H9 (cell line): Measurements from ENCODE around the gene ROBO1. TPM values are rescaled to one million over a fixed set of nuclear protein-coding genes. Genes with fewer than 3 reads are reported as not detected.

Experiments
- DNase-seq: peaks from one replicate; pipeline ENCODE4 v3.0.0-alpha.2; 2017
- H2AFZ ChIP-seq: one replicate; pipeline ENCODE4 v1.6.1; 2013; ENCODE audit warnings: mild to moderate bottlenecking, low read length, control low read depth, moderate library complexity
- H2AK5ac ChIP-seq: 2 replicates; pipeline ENCODE4 v1.6.1; 2013; ENCODE audit warnings: low read length, control low read depth, mixed read lengths; ENCODE audit not compliant: insufficient read length
- H2BK120ac ChIP-seq: one replicate; pipeline ENCODE4 v1.6.1; 2013; ENCODE audit warnings: low read depth, mild to moderate bottlenecking, low read length, control low read depth, inconsistent platforms; ENCODE audit not compliant: poor library complexity, severe bottlenecking
- H2BK12ac ChIP-seq: 2 replicates; pipeline ENCODE4 v1.6.1; 2013; ENCODE audit warnings: low read length, control low read depth, mixed read lengths, low read depth; ENCODE audit not compliant: insufficient read length
- H2BK15ac ChIP-seq: 2 replicates; pipeline ENCODE4 v1.6.1; 2013; ENCODE audit warnings: low read depth, low read length, control low read depth
- H2BK20ac ChIP-seq: one replicate; pipeline ENCODE4 v1.6.1; 2013; ENCODE audit warnings: low read depth, mild to moderate bottlenecking, low read length, control low read depth, inconsistent platforms; ENCODE audit not compliant: poor library complexity, severe bottlenecking
- H2BK5ac ChIP-seq: 2 replicates; pipeline ENCODE4 v1.6.1; 2013; ENCODE audit warnings: low read length, control low read depth, mixed read lengths; ENCODE audit not compliant: insufficient read length
- H3K14ac ChIP-seq: 2 replicates; pipeline ENCODE4 v1.6.1; 2013; ENCODE audit warnings: low read length, control low read depth; ENCODE audit not compliant: insufficient read depth
- H3K18ac ChIP-seq: 2 replicates; pipeline ENCODE4 v1.6.1; 2013; ENCODE audit warnings: low read depth, mild to moderate bottlenecking, mixed read lengths, low read length, control low read depth; ENCODE audit not compliant: insufficient read length
- H3K23ac ChIP-seq: 2 replicates; pipeline ENCODE4 v1.6.1; 2013; ENCODE audit warnings: low read length, control low read depth, mixed read lengths, low read depth; ENCODE audit not compliant: insufficient read length
- H3K23me2 ChIP-seq: 2 replicates; pipeline ENCODE4 v1.6.1; 2013; ENCODE audit warnings: low read depth, mild to moderate bottlenecking, mixed read lengths, low read length, control low read depth; ENCODE audit not compliant: insufficient read length, poor library complexity, severe bottlenecking
- H3K27ac ChIP-seq: 2 replicates; pipeline ENCODE4 v1.5.1; 2013; ENCODE audit warnings: low read length, control low read depth, mixed read lengths, low read depth; ENCODE audit not compliant: insufficient read length
- H3K27me3 ChIP-seq: 2 replicates; pipeline ENCODE4 v1.6.1; 2013; ENCODE audit warnings: low read length, control low read depth, inconsistent platforms; ENCODE audit not compliant: insufficient read depth
- H3K4ac ChIP-seq: 2 replicates; pipeline ENCODE4 v1.6.1; 2013; ENCODE audit warnings: low read depth, mild to moderate bottlenecking, control low read depth, inconsistent platforms, low read length, moderate library complexity
- H3K4me1 ChIP-seq: 2 replicates; pipeline ENCODE4 v1.6.1; 2013; ENCODE audit warnings: low read length, control low read depth, inconsistent platforms; ENCODE audit not compliant: insufficient read depth
- H3K4me2 ChIP-seq: 2 replicates; pipeline ENCODE4 v1.6.1; 2013; ENCODE audit warnings: low read length, control low read depth, mixed read lengths; ENCODE audit not compliant: insufficient read length, insufficient read depth
- H3K56ac ChIP-seq: 2 replicates; pipeline ENCODE4 v1.6.1; 2013; ENCODE audit warnings: low read depth, mild to moderate bottlenecking, mixed read lengths, low read length, control low read depth; ENCODE audit not compliant: insufficient read length
- H3K79me1 ChIP-seq: 2 replicates; pipeline ENCODE4 v1.6.1; 2013; ENCODE audit warnings: low read depth, mild to moderate bottlenecking, moderate library complexity, low read length, control low read depth, inconsistent platforms; ENCODE audit not compliant: insufficient read depth, poor library complexity, severe bottlenecking
- H3K79me2 ChIP-seq: 2 replicates; pipeline ENCODE4 v1.6.1; 2013; ENCODE audit warnings: low read length, control low read depth, inconsistent platforms; ENCODE audit not compliant: insufficient read depth
- H3K9ac ChIP-seq: 2 replicates; pipeline ENCODE4 v1.6.1; 2013; ENCODE audit warnings: low read length, control low read depth, mixed read lengths; ENCODE audit not compliant: insufficient read length; ENCODE audit errors: extremely low read depth
- H3K9me3 ChIP-seq: one replicate; pipeline ENCODE4 v1.6.1; 2013; ENCODE audit warnings: low read depth, low read length, inconsistent platforms; ENCODE audit not compliant: control insufficient read depth
- H3T11ph ChIP-seq: one replicate; pipeline ENCODE4 v1.6.1; 2013; ENCODE audit warnings: mild to moderate bottlenecking, low read length, control low read depth, inconsistent platforms
- H4K20me1 ChIP-seq: one replicate; pipeline ENCODE4 v1.6.1; 2013; ENCODE audit not compliant: control insufficient read depth, insufficient read length, insufficient read depth
- H4K5ac ChIP-seq: 2 replicates; pipeline ENCODE4 v1.6.1; 2013; ENCODE audit warnings: low read depth, mild to moderate bottlenecking, mixed read lengths, low read length, control low read depth; ENCODE audit not compliant: insufficient read length
- H4K8ac ChIP-seq: replicated peaks from 2 replicates; pipeline ENCODE4 v1.6.1; 2013; ENCODE audit warnings: low read length, control low read depth, mixed read lengths, low read depth; ENCODE audit not compliant: insufficient read length
- H4K91ac ChIP-seq: 2 replicates; pipeline ENCODE4 v1.6.1; 2013; ENCODE audit warnings: low read depth, mild to moderate bottlenecking, moderate library complexity, mixed read lengths, low read length, control low read depth; ENCODE audit not compliant: insufficient read length
- H3K27ac Mint-ChIP-seq, 3 experiments: 2 replicates in 2 of 3; 3 replicates in 1 of 3; pipeline ENCODE4 v1.8.0; 2020 to 2021; ENCODE audit warnings: mixed read lengths in 3 of 3, mild to moderate bottlenecking in 1 of 3, moderate library complexity in 1 of 3
- H3K27me3 Mint-ChIP-seq: 2 replicates; pipeline ENCODE4 v1.8.0; 2021; ENCODE audit warnings: low read depth, mild to moderate bottlenecking, moderate library complexity, mixed read lengths
- H3K36me3 Mint-ChIP-seq, 3 experiments: 2 replicates in 2 of 3; 3 replicates in 1 of 3; pipeline ENCODE4 v1.8.0; 2020 to 2021; ENCODE audit warnings: low read depth in 3 of 3, mixed read lengths in 3 of 3; ENCODE audit not compliant: insufficient read depth in 1 of 3
- H3K4me1 Mint-ChIP-seq, 2 experiments: 2 replicates each; pipeline ENCODE4 v1.8.0; 2020; ENCODE audit warnings: mixed read lengths in 2 of 2
- H3K4me3 Mint-ChIP-seq, 2 experiments: 2 replicates in 1 of 2; 3 replicates in 1 of 2; pipeline ENCODE4 v1.8.0; 2020 to 2021; ENCODE audit warnings: mild to moderate bottlenecking in 2 of 2, mixed read lengths in 2 of 2, moderate library complexity in 1 of 2
- H3K9me3 Mint-ChIP-seq, 2 experiments: 2 replicates in 1 of 2; 3 replicates in 1 of 2; pipeline ENCODE4 v1.8.0; 2020; ENCODE audit warnings: mild to moderate bottlenecking in 2 of 2, mixed read lengths in 2 of 2, moderate library complexity in 1 of 2
- CTCF ChIP-seq: fragments of 200-600 bp; sonication (generic); conservative IDR thresholded peaks from 3 replicates; pipeline ENCODE4 v1.8.0; 2021; ENCODE audit warnings: antibody characterized with exemption, mild to moderate bottlenecking
- WGBS: extraction: QIAGEN DNeasy Blood & Tissue Kit; methylation state at CpG from one replicate; pipeline ENCODE4 v1.1.7; 2013; ENCODE audit warnings: missing lambda C conversion rate, low lambda C conversion rate, mixed read lengths; ENCODE audit not compliant: insufficient read length; ENCODE audit errors: extremely low coverage; 5-methylcytosine and 5-hydroxymethylcytosine counted together
- total RNA-seq: library from RNA; stranded (reverse); gene quantifications from 2 replicates; pipeline ENCODE4 v1.2.1, GENCODE V29; 2021

Gene ROBO1
- total RNA-seq, 1 experiment from 2014 or later, result 62.7 TPM

GRCh38 chr3:79661896-79662295 is 105.9 kb downstream of the ROBO1 start:
- Histone ChIP-seq H3K79me2 (no peaks in the 10 kb centered on the region), H3K27ac (no peak overlapping the region), H3K4me1 (no peaks in the 10 kb centered on the region), H2AK5ac (no peak overlapping the region), H3K23ac (no peak overlapping the region), H3T11ph (no peak overlapping the region), H3K18ac (no peak overlapping the region), H2BK120ac (no peak overlapping the region), H2AFZ (no peak overlapping the region), H2BK12ac (no peak overlapping the region), H3K4me2 (no peak overlapping the region), H4K5ac (no peak overlapping the region), H3K79me1 (no peaks in the 10 kb centered on the region), H3K27me3 (no peaks in the 10 kb centered on the region), H2BK20ac (no peak overlapping the region), H2BK15ac (no peak overlapping the region), H2BK5ac (no peak overlapping the region), H4K8ac (no peak overlapping the region), H3K14ac (no peak overlapping the region), H4K20me1 (no peaks in the 10 kb centered on the region), H3K4ac (no peak overlapping the region), H3K56ac (no peak overlapping the region), H3K9ac (no peak overlapping the region), H3K9me3 (no peaks in the 10 kb centered on the region), H3K23me2 (no peaks in the 10 kb centered on the region), H4K91ac (no peak overlapping the region)
- WGBS, result no CpG with 5 or more reads among the region's 3 CpGs
- no peaks in the 10 kb centered on the region for H3K27me3 Mint-ChIP-seq
- no peak overlapping the region for H3K4me3 Mint-ChIP-seq
- H3K27ac Mint-ChIP-seq, result no peak overlapping the region
- DNase-seq, result no peak
- H3K36me3 Mint-ChIP-seq, result no peaks in the 10 kb centered on the region
- H3K4me1 Mint-ChIP-seq, result peaks cover 2 to 6% of the 10 kb centered on the region in 2 experiments
- TF ChIP-seq CTCF, result no peak
- no peaks in the 10 kb centered on the region; a peak in 2 of 5 replicates for H3K9me3 Mint-ChIP-seq
